ENCODE results near the gene PRR15L. TPM values are rescaled to one million over a fixed set of nuclear protein-coding genes. Genes with fewer than 3 reads are reported as not detected.
"Not testable (repeated sequence)": the region's sequence is repeated elsewhere in the genome, so short reads cannot be mapped to it uniquely, and the experiment has no call there.

Gene PRR15L, protein sequence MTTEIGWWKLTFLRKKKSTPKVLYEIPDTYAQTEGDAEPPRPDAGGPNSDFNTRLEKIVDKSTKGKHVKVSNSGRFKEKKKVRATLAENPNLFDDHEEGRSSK
- total RNA-seq, result under 1 TPM in 2 of 3 donors, not detected in 1; 0.14 to 0.29 TPM

- ATAC-seq (no peak), DNase-seq (no peak)
- peaks cover 2% of the 10 kb centered on the region for H3K36me3 Mint-ChIP-seq (ENCODE audit: insufficient read depth)
- H3K4me1 Mint-ChIP-seq (ENCODE audit: low read depth), result no peaks in the 10 kb centered on the region
- H3K9me3 Mint-ChIP-seq, result no peaks in the 10 kb centered on the region
- H3K4me3 Mint-ChIP-seq, result no peak within 1 kb of the TSS
- H3K27me3 Mint-ChIP-seq (ENCODE audit: low read depth), result no peaks in the 10 kb centered on the region
These were observed at the start of gene PRR15L for GRCh38 chr17:47957591-47958490. TSS of gene PRR15L (minus strand) at chr17:47957883. CDS start at chr17:47953234, 4,649 bp downstream.

DNA sequence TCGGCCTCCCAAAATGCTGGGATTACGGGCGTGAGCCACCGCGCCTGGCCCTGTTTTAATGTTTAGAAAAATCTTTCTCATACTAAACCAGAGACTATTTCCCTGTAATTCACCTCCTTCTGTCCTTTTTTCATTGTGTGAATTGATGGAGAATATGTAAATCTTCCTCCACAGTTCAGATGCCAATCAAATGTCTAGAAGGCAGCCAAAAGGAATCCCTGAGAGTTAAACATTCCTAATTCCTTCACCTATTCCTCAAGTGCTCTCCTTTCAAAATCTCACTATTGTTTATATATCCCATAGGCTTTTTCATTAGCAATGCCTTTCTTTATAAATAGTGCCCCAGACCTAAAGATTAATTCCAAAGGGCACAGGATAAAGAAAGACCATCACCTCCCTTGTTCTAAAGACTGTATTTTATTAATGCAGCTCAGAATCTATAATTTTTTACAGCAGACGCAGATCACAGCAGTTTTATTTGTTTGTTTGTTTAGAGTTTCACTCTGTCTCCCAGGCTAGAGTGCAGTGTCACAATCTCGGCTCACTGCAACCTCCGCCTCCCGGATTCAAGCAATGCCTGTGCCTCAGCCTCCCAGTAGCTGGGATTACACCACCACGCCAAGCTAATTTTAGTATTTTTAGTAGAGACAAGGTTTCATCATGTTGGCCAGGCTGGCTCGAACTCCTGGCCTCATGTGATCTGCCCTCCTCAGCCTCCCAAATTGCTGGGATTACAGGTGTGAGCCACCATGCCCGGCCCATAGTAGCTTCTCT, 49.4 kb upstream of the PRR15L start:
- Mint-ChIP-seq H3K4me3 (no peak overlapping the region), H3K4me1 (ENCODE audit: low read depth) (peaks cover 11% of the 10 kb centered on the region), H3K9me3 (no peaks in the 10 kb centered on the region), H3K36me3 (ENCODE audit: insufficient read depth) (no peaks in the 10 kb centered on the region), H3K27me3 (ENCODE audit: low read depth) (peaks cover 54% of the 10 kb centered on the region)
- no peak for DNase-seq
- ATAC-seq, result no peak

- Mint-ChIP-seq H3K36me3 (ENCODE audit: insufficient read depth) (no peaks in the 10 kb centered on the region), H3K27me3 (ENCODE audit: low read depth) (peaks cover 36% of the 10 kb centered on the region), H3K4me1 (ENCODE audit: low read depth) (no peaks in the 10 kb centered on the region), H3K9me3 (no peaks in the 10 kb centered on the region), H3K4me3 (no peak overlapping the region)
- no peak for DNase-seq
- ATAC-seq, result no peak
These were observed 47.3 kb upstream of the PRR15L start for GRCh38 chr17:48004983-48005382.

DNA sequence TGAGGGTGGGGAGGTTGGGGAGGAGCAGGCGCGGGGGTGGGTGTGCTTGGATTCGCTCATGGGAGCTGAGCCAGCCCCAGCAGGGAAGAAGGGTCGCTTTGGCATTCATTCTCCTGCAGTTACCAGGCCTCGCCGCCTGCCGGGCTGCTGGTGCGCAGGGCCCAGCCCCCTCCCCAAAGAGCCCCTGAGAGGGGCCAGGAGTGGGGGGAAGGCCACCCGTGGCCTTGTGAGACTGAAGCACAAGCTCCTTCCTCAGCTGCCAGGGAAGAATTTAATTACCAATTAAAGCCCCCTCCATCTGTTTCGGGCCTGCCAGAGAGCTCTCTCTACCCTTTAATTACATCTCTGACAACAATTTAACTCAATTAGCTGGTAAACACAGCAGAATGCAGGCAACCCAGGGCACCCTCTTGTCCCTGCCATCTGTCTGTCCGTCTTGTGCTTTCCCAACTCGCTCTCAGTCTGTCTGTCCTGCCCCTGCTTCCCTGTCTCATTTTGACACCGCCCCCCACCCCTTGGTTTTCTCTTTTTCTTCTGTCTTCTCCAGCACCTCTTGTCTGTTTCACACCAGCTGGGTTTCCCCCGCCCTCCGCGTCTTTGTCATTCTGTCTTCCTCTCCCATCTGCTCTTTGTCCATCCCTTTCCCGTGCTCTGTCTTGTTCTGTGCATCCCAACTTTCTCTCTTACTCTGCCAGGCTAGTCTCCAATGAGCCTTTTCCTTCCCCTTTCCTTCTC, 45.9 kb upstream of the PRR15L start:
- Mint-ChIP-seq H3K4me3 (no peak overlapping the region), H3K9me3 (no peaks in the 10 kb centered on the region), H3K27me3 (ENCODE audit: low read depth) (peaks cover 28% of the 10 kb centered on the region), H3K4me1 (ENCODE audit: low read depth) (no peaks in the 10 kb centered on the region), H3K36me3 (ENCODE audit: insufficient read depth) (no peaks in the 10 kb centered on the region)
- ATAC-seq (no peak), DNase-seq (no peak)

DNA sequence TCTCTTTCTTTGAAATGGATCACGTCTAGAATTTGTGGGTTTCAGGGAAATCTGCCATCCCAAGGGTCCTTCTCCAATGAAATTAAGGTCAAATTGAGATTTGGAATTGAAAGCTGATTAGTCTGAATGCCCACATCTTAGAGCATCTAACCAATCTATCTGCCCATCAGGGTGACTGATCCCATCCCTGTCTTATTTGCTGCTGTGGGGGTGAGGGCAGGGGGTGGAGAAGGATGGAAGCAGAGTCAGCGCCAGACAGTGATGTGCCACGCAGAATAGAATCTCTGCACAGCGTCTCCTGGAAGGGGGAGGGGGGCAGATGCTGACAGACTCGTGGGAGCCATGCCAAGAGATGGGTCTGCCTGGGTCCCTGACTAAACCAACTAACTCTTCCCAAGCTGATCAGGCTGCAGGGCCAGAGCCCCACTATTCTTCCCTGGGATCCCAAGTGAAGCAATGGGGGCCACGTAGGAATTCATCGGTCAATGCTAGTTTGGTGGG, 45.3 kb upstream of the PRR15L start:
- H3K4me3 Mint-ChIP-seq, result no peak overlapping the region
- H3K27me3 Mint-ChIP-seq (ENCODE audit: low read depth), result peaks cover 25% of the 10 kb centered on the region
- no peaks in the 10 kb centered on the region for H3K4me1 Mint-ChIP-seq (ENCODE audit: low read depth)
- no peaks in the 10 kb centered on the region for H3K36me3 Mint-ChIP-seq (ENCODE audit: insufficient read depth)
- H3K9me3 Mint-ChIP-seq, result no peaks in the 10 kb centered on the region
- no peak for DNase-seq
- no peak for ATAC-seq

DNA sequence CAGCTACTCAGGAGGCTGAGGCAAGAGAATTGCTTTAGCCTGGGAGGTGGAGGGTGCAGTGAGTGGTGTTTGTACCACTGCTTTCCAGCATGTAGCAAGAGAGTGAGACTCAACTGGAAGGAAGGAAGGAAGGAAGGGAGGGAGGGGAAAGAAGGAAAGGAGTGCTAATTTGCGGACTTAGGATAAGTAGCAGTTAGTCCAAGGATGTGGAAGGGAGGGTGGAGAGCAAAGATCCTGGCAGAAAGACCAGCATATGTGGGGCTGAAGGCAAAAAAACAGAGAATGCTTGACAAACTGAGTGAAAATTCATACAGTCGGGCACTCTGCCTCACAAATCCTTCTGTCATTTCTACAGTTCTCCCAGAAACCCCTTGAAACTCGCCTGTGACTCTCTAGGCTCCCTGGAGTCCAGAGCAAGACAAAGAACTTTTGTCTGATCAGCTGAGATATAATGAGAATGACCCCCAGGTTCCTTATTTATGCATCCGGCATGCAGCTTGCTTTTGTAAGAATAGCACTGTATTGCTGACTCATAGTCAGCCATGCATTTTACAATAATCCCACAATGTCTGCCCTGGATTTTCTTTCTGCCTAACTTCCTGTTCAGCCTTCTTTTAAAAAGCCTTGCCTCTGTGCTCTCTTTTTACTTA, 44.7 kb upstream of the PRR15L start:
- no peaks in the 10 kb centered on the region for H3K9me3 Mint-ChIP-seq
- no peak overlapping the region for H3K4me3 Mint-ChIP-seq
- no peaks in the 10 kb centered on the region for H3K36me3 Mint-ChIP-seq (ENCODE audit: insufficient read depth)
- DNase-seq (no peak), ATAC-seq (no peak)
- H3K27me3 Mint-ChIP-seq (ENCODE audit: low read depth), result peaks cover 26% of the 10 kb centered on the region
- H3K4me1 Mint-ChIP-seq (ENCODE audit: low read depth), result no peaks in the 10 kb centered on the region

- H3K27me3 Mint-ChIP-seq (ENCODE audit: low read depth), result peaks cover 19% of the 10 kb centered on the region
- not testable (repeated sequence) for DNase-seq; H3K9me3 Mint-ChIP-seq; H3K36me3 Mint-ChIP-seq (ENCODE audit: insufficient read depth); H3K4me1 Mint-ChIP-seq (ENCODE audit: low read depth); ATAC-seq; H3K4me3 Mint-ChIP-seq
These were observed 44.0 kb upstream of the PRR15L start for GRCh38 chr17:48001657-48002056.

GRCh38 chr17:48001197-48001596, 43.5 kb upstream of the PRR15L start:
- H3K4me3 Mint-ChIP-seq, result no peak overlapping the region
- H3K27me3 Mint-ChIP-seq (ENCODE audit: low read depth), result peaks cover 20% of the 10 kb centered on the region
- no peaks in the 10 kb centered on the region for H3K9me3 Mint-ChIP-seq
- H3K4me1 Mint-ChIP-seq (ENCODE audit: low read depth), result no peaks in the 10 kb centered on the region
- ATAC-seq (no peak), DNase-seq (no peak)
- H3K36me3 Mint-ChIP-seq (ENCODE audit: insufficient read depth), result no peaks in the 10 kb centered on the region

DNA sequence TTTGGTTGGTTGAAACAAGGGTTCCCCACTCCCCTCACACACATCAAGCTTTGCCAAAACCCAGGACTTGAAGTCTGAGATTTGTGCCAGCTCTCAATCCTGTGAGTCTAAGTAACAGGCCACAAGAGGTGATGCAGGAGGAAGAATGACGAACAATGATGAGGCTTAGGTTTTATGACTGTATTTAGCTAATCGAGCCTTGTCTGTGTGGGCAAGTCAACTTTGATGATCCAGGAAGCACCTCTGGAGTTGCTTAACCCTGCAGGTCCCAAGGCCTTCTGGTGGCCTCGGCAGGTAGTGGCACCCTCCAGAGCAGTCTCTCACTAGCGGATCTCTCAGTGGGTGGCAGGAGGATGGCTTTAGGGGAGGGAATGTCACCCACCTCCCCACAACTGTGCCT, 41.9 kb upstream of the PRR15L start:
- peaks cover 16% of the 10 kb centered on the region for H3K27me3 Mint-ChIP-seq (ENCODE audit: low read depth)
- ATAC-seq (peak; percentile 50 to 53), DNase-seq (no peak)

DNA sequence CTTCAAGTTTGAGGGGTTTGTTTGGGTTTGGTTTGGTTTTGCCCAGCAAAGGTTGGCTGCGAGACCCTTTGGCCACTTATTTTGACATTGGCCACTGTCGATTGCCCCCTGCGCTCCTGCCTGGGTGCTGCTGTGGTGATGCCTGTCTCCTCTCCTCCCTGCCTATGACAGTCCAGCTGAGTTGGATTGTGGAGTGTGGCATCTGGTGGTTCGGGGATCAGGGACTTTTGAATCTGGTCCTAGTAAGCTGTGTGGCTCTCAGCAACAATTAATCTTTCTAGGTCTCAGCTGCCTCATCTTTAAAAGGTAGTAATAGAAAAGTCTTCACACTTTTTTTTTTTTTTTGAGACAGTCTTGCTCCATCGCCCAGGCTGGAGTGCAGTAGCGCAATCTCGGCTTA, 40.4 kb upstream of the PRR15L start:
- H3K4me1 Mint-ChIP-seq (ENCODE audit: low read depth), result no peaks in the 10 kb centered on the region
- no peak overlapping the region for H3K4me3 Mint-ChIP-seq
- peaks cover 13% of the 10 kb centered on the region for H3K27me3 Mint-ChIP-seq (ENCODE audit: low read depth)
- no peaks in the 10 kb centered on the region for H3K9me3 Mint-ChIP-seq
- ATAC-seq (no peak), DNase-seq (no peak)
- no peaks in the 10 kb centered on the region for H3K36me3 Mint-ChIP-seq (ENCODE audit: insufficient read depth)

More for the DNA sequence above, 41.9 kb upstream of the PRR15L start:
- no peaks in the 10 kb centered on the region for H3K9me3 Mint-ChIP-seq
- H3K4me3 Mint-ChIP-seq, result no peak overlapping the region
- no peaks in the 10 kb centered on the region for H3K36me3 Mint-ChIP-seq (ENCODE audit: insufficient read depth)
- no peaks in the 10 kb centered on the region for H3K4me1 Mint-ChIP-seq (ENCODE audit: low read depth)

DNA sequence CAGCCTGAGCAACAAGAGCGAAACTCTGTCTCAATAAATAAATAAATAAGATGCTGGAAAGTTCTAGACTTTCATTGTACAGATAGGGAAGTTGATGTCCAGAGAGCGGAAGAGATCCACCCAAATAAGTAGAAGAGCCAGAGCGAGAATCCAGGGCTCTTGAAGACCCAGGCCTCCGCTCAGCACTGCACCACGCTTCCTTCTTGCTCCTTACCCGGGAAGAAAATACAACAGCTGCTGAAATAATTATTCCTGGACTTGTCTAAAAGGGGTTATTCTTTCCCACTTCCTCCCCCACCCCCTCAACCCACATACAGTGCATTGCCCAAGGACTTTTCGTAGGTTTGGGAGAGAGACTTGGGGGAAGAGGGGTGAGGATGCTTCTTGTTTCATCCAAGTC, 39.9 kb upstream of the PRR15L start:
- no peak overlapping the region for H3K4me3 Mint-ChIP-seq
- H3K9me3 Mint-ChIP-seq, result no peaks in the 10 kb centered on the region
- no peak for ATAC-seq
- H3K27me3 Mint-ChIP-seq (ENCODE audit: low read depth), result peaks cover 15% of the 10 kb centered on the region
- no peak for DNase-seq
- H3K36me3 Mint-ChIP-seq (ENCODE audit: insufficient read depth), result no peaks in the 10 kb centered on the region
- no peaks in the 10 kb centered on the region for H3K4me1 Mint-ChIP-seq (ENCODE audit: low read depth)

DNA sequence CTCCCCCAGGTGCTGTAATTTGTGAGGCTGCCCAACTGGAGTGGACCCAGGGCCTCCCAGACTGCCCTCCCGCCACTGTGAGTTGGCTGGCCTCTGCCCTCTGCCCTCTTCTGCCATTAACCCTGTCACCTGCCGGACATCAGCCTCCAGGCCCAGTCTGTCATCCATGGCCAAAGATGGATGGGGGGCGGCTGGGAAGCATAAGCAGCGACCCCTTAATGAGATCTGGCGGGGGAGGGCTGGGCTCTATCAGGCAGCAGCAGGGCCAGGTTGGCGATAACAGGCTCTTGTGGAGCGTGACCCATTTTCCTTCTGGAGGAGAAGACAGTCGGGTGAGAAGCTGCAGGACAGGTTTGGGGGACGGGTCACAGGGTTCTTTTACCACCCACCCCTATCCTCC, 38.5 kb upstream of the PRR15L start:
- H3K4me3 Mint-ChIP-seq, result no peak overlapping the region
- ATAC-seq, result no peak
- no peak for DNase-seq
- H3K9me3 Mint-ChIP-seq, result no peaks in the 10 kb centered on the region
- no peaks in the 10 kb centered on the region for H3K4me1 Mint-ChIP-seq (ENCODE audit: low read depth)
- no peaks in the 10 kb centered on the region for H3K36me3 Mint-ChIP-seq (ENCODE audit: insufficient read depth)
- H3K27me3 Mint-ChIP-seq (ENCODE audit: low read depth), result peaks cover 15% of the 10 kb centered on the region

GRCh38 chr17:47995241-47995935, 37.7 kb upstream of the PRR15L start:
- Mint-ChIP-seq H3K36me3 (ENCODE audit: insufficient read depth) (no peaks in the 10 kb centered on the region), H3K9me3 (no peaks in the 10 kb centered on the region), H3K4me3 (no peak overlapping the region), H3K4me1 (ENCODE audit: low read depth) (no peaks in the 10 kb centered on the region), H3K27me3 (ENCODE audit: low read depth) (peaks cover 15% of the 10 kb centered on the region)
- ATAC-seq (no peak), DNase-seq (no peak)
